Kidney epithelial cell (primary cell): ENCODE data around the gene ATP6V0C. TPM values are rescaled to one million over a fixed set of nuclear protein-coding genes. Genes with fewer than 3 reads are reported as not detected.

Source experiments
- DNase-seq: peaks from one replicate; pipeline ENCODE4 v3.0.0-alpha.2; 2010; ENCODE audit warnings: low read depth
- H3K27me3 ChIP-seq: 2 replicates; pipeline ENCODE4 v1.6.0; 2011; ENCODE audit warnings: low read length; ENCODE audit not compliant: control insufficient read depth, insufficient read depth
- H3K36me3 ChIP-seq: 2 replicates; pipeline ENCODE4 v1.5.1; 2011; ENCODE audit warnings: low read length; ENCODE audit not compliant: control insufficient read depth, insufficient read depth
- H3K4me3 ChIP-seq: 2 replicates; pipeline ENCODE4 v1.5.1; 2011; ENCODE audit warnings: low read depth, mild to moderate bottlenecking, control low read depth, low read length
- CTCF ChIP-seq: IDR thresholded peaks from 2 replicates; pipeline ENCODE4 v1.5.1; 2011; ENCODE audit warnings: mild to moderate bottlenecking, moderate library complexity, low read length, control low read depth, inconsistent platforms; ENCODE audit not compliant: insufficient read depth, poor library complexity, severe bottlenecking
- total RNA-seq: library from RNA; depleted of rRNA; stranded (reverse); fragments of >200 nt; gene quantifications from 2 replicates; pipeline ENCODE4 v1.2.3, GENCODE V29; 2015

The ATP6V0C gene
- total RNA-seq, 1 donor from 2014 or later, result 79.1 TPM

DNA sequence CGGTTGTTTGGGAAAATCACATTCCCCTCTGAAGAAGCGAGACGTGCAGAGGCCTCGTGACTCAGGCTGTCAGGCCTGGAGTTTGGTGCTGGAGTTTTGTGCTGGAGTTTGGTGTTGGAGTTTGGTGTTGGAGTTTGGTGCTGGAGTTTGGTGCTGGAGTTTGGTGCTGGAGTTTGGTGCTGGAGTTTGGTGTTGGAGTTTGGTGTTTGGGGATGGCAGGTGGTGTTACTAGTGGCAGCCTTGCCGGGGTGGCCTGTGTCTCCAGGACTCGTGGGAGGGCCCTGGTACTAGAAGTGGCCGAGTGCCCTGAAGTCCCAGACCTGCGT lies 26.3 kb upstream of the ATP6V0C start:
- DNase-seq, result no peak
- TF ChIP-seq CTCF, result no peak
- Histone ChIP-seq H3K36me3 (no peaks in the 10 kb centered on the region), H3K27me3 (no peaks in the 10 kb centered on the region), H3K4me3 (no peak overlapping the region)

DNA sequence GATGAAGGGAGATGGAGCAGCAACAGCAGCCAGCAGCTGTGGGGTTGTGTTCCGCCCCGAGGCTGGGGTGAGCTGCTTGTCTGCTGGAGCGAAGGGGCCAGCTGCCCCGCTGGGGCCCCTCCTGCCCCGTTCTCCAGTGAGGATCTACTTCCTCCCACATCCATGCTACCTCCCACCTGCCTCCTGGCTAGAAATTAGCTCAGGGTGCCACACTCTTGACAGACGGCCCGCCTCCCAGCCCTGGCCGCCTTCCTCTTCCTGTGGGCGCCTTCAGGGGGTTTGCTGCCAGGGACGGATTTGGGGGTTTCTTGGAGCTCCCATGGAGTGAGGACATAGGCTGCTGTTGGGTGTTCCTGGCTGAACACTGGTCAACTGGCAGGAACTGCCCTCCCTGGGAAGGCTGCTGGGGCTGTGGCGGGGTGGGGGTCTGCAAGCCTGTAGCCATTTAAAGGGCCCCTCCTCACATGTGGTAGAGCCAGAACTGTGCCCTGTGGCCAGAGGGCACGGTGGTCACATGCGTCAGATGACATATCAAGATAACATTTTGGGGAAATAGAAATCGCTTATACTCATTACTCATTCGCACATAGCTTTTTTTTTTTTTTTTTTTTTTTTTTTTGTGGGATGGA lies 25.7 kb upstream of the ATP6V0C start:
- DNase-seq, result no peak
- Histone ChIP-seq H3K36me3 (no peaks in the 10 kb centered on the region), H3K27me3 (no peaks in the 10 kb centered on the region), H3K4me3 (no peak overlapping the region)
- no peak for TF ChIP-seq CTCF

DNA sequence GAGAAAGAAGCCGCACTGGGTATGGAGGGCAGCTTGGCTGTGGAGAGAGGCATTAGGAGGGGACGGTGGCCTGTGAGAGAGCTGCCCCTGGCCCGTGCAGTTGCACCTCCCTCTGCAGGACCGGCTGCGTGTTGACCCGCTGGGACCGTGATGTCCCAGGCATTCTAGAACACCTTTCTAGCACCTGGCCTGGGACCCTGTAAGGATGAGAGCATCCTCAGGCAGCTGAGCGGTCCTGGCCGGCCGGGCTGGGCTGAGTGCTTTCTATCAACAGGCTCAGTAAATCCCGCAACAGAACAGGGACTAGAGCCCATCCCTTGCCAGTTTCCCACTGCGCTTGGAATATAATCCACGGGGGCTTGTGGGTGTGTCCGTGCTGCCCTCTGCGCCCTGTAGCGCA lies 24.2 kb upstream of the ATP6V0C start:
- no peak for TF ChIP-seq CTCF
- no peaks in the 10 kb centered on the region for H3K36me3 ChIP-seq
- DNase-seq, result no peak
- H3K4me3 ChIP-seq, result no peak overlapping the region
- no peaks in the 10 kb centered on the region for H3K27me3 ChIP-seq

GRCh38 chr16:2490190-2491105 lies 23.3 kb upstream of the ATP6V0C start:
- H3K4me3 ChIP-seq, result no peak overlapping the region
- DNase-seq, result no peak
- H3K27me3 ChIP-seq, result no peaks in the 10 kb centered on the region
- no peak for TF ChIP-seq CTCF
- no peaks in the 10 kb centered on the region for H3K36me3 ChIP-seq

- H3K27me3 ChIP-seq, result no peaks in the 10 kb centered on the region
- no peak for DNase-seq
- H3K4me3 ChIP-seq, result no peak overlapping the region
- peaks cover 5% of the 10 kb centered on the region for H3K36me3 ChIP-seq
- no peak for TF ChIP-seq CTCF
These were observed 21.5 kb upstream of the ATP6V0C start for GRCh38 chr16:2492292-2492691.

DNA sequence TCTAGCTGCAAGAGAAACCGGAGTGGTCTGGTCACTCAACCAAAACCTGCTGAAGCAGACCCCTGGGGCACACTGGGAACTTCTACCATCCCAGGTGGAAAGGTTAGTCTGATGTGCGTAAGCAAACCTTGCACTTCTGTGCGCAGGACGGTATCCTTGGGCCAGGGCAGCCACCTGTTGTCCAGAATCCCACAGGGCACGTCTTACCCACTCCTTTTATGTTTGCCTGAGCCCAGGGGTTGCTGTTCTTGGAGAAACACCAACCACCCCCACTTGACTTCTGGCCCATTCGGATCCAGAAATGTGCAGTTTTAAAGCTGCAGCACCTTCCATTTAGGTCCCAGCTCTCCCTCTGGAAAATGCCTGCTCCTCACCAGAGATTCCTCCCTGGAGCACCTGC lies 20.1 kb upstream of the ATP6V0C start:
- H3K36me3 ChIP-seq, result peaks cover 5% of the 10 kb centered on the region
- no peak for DNase-seq
- TF ChIP-seq CTCF, result no peak
- H3K4me3 ChIP-seq, result no peak overlapping the region
- no peaks in the 10 kb centered on the region for H3K27me3 ChIP-seq
